GM21737 (cell line): ENCODE data around the gene MIF4GD.
"Not testable (repeated sequence)": the region's sequence is repeated elsewhere in the genome, so short reads cannot be mapped to it uniquely, and the experiment has no call there.

Source experiments
- ATAC-seq: cut with Tn5 transposase; IDR thresholded peaks from one replicate; pipeline ENCODE4 v1.9.1; 2021; ENCODE audit warnings: mild to moderate bottlenecking, moderate library complexity; ENCODE audit not compliant: unreplicated experiment

MIF4GD gene, protein sequence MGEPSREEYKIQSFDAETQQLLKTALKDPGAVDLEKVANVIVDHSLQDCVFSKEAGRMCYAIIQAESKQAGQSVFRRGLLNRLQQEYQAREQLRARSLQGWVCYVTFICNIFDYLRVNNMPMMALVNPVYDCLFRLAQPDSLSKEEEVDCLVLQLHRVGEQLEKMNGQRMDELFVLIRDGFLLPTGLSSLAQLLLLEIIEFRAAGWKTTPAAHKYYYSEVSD

DNA sequence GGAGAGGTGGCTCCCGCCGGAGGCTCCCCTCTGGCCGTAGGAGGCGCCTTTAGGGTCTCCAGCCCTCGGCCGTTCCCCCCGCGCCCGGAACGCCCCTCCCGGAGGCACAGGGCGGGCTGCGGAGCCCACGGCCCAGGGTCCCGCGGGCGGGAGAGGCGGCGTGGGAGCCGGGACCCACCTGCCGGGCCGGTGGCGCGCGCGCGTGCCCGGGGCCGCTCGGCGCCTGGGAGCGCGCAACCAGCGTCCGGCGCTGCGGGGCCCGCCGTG is at the start of gene MIF4GD:
Gene MIF4GD, minus strand, starts transcription at position 266 of the 267 bp plus-strand sequence. CDS start 1,036 bp downstream, outside the sequence.
- peak; percentile 19 for ATAC-seq

DNA sequence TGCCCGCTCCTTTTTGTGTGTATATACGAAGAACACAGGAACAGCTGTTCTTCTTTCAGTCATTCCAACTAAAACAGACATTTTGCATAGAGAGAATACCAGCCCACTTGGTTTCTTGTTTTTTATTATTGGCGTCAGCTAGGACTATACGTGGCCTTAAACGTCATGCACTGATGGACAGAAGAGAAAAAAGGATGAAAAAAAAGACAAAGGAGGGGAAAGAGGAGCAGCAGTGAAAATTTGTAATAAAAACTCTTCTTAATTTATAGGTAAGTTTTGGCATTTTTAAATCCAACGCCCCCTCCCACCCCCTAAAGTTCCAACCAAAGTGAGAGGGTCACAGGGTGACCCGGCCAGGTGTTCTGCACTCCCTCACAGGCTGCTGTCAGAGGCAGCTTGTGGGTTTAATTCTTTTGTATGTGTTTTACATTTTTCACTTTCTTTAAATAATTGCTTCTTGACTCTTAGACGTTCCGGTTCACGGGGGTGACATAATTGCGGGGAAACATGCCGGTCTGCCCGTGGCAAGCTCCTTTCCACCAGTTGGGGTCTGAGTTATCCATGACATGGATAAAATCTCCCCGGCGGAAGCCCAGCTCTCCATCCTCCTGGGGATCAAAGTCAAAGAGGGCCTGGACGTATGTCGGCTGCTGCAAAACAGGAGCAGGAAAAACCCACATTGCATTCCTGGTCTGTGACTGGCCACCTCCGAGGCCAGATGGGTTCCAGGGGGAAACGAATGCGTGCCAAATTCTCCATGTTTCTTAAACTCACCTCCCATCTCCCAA is 49.1 kb upstream of the MIF4GD start:
- ATAC-seq = peak; percentile 53

DNA sequence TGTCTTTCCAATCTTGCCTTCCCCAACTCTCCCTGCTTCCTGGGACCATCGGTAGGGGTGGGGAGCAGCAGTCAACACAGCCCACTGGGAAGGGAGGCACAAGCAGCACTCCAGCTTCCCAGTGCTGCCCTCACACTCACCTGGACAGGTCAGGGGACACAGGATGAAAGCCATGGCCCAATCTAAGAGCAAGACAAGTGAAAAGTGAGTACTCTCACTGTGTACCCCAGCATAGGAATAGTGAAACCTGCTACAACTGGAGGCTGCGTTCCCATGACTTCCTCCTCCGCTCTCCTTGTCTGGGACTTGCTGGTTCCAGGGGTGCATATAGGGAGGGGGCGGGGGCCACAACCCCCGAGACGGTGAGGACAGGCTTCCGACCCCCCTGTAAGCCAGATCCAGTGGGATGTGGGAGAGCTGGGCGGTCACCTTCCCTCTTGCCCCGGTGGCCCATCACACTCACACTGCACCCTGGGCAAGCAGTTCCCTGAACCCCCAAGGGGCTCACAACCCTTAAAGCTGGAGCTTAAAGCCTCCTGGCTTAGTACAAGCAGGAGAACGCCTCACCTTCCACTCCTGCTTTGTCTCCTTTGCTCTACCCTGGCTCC is 47.7 kb upstream of the MIF4GD start:
- no peak for ATAC-seq

DNA sequence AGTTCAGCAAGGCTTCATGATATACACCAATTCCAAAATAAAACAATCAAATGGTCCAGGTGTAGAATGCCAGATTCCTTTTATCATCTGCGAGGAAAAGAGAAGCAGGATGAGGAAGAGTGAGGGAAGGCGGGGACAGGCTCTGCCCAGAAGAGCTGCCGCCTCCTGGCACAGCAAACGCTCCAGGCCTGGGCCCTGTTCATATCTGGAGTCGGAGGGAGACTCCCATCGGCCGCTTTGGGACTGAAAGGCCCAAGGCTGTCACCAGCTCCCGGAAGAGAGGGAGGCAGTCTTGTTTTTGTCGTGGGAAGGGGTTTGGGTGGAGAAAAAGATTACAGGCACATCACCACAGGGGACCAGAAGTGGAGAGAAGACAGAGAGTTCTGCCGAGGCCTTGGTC is 47.2 kb upstream of the MIF4GD start:
- no peak for ATAC-seq

DNA sequence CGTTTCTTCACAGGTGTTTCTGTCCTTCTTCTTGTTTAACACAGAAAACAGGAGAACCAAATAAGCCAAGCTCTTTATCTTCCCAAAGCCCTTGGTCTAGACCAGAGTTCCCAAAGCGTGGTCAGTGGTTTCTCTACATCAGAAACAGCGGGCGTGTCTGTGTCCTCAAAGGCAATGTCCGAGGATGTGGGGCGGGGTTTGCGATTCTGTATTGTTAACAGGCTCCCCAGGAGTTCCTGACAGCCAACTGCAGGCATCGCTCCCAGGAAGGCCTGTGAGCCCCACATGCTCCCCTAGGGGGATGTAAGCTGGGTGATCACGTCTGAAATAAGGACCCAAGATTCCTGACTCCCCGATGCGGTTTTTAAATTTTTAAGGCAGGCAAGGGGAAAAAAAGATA is 46.6 kb upstream of the MIF4GD start:
- no peak for ATAC-seq

DNA sequence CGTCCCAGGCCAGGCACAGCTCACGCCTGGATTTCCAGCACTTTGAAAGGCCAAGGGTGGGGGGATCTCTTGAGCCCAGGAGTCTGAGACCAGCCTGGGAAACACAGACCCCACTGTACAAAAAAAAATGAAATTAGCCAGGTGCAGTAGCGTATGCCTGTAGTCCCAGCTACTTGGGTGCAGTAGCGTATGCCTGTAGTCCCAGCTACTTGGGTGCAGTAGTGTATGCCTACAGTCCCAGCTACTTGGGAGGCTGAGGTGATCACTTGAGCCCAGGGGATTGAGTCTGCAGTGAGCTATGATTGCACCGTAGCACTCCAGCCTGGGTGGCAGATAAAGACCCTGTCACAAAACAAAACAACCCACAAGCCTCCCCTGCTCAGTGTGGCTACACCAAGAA is 45.2 kb upstream of the MIF4GD start:
- ATAC-seq = no peak

DNA sequence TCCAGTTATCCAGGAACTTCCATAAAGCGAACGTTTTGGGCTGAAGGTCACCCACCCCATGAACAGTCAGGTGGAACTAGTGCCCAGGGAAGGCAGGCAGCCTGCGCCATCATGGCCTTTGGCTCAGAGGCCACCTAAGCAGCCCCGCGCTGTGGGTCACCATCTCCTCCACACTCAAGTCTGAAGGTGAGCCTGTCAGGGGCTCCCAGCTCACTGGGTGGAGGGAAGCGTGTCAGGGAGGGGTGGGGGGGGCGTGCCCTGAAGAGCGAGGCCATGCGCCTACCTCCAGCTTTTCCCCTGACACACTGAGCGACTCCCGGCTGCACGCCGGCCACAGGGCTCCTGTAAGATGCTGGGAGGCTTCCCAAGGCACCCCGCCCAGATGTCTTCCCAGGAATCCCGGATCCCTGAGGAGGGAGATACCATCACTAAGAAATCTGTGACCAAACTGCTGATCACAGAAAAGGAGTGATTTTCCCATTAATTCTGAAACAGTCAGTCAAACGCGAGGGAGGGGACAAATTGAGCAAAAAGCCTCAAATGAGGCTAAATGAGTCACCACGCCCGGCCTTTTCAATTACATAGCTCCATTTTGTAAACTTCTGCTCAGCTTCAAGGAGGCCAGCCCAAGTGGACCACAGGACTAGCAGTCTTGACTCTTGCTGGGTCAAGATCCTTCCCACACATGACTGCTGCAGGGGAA is 44.7 kb upstream of the MIF4GD start:
- no peak for ATAC-seq

DNA sequence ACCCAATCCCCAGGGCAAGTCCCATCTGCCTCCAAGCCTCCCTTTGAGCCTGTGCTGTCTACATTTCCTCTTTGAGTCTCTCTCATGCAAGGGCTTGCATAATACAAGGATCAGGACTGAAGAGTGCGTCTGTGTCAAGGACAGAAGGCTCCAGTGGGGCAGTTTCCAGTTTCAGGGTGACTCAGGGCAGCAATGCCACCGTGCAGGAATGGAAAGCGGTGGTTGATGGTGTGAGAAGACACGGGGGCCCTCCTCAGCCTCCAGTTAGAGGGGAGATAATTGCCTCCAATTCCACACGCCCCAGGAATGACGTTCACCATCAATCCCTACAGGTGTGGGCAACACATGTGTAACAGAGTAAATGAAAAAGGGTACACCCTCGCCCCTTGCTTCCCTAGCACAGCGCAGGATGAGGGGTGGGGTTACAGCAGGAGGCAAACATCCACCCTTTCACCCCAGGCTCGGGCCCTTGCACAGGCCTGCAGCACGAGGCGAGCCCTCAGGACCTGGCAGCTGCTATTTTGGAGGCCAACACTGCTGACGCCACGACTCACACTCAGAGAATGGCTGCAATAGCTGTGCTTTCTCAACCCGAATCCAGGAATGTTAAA is 43.0 kb upstream of the MIF4GD start:
- no peak for ATAC-seq

DNA sequence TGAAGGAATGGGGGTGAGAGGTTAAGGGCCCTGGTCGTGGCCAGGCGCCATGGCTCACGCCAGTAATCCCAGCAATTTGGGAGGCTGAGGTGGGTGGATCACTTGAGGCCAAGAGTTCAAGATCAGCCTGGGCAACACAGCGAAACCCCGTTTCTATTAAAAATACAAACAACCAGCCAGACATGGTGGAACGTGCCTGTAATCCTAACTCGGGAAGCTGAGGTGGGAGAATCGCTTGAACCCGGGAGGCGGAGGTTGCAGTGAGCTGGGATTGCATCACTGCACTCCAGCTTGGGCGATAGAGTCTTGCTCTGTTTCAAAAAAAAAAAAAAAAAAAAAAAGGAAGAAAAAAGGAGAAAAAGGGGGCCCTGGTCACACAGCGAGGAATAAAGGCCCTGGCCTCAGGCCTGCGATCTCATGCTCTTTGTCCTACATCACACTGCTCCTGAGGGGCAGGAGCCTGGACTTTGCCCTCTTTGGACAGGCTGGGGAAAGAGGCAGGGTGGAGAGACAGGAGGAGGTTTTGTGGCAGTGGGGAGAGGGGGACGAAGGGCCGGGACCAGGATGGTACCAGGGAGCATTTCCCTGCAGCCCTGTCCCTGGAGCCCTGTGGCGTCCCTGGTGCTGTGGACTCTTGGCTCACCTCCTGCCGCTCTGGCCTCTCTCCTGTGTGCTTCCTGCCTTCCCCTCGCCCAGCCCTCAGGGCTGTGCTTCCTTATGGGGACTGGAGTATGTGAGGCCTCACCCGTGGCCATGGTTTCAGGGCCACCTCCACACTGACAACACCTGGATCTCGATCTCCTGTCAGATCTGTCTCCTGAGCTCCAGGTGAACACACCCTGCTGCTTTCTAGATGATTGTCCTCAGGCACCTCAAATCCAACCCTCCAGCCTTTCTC is 38.0 kb upstream of the MIF4GD start:
- ATAC-seq = no peak

DNA sequence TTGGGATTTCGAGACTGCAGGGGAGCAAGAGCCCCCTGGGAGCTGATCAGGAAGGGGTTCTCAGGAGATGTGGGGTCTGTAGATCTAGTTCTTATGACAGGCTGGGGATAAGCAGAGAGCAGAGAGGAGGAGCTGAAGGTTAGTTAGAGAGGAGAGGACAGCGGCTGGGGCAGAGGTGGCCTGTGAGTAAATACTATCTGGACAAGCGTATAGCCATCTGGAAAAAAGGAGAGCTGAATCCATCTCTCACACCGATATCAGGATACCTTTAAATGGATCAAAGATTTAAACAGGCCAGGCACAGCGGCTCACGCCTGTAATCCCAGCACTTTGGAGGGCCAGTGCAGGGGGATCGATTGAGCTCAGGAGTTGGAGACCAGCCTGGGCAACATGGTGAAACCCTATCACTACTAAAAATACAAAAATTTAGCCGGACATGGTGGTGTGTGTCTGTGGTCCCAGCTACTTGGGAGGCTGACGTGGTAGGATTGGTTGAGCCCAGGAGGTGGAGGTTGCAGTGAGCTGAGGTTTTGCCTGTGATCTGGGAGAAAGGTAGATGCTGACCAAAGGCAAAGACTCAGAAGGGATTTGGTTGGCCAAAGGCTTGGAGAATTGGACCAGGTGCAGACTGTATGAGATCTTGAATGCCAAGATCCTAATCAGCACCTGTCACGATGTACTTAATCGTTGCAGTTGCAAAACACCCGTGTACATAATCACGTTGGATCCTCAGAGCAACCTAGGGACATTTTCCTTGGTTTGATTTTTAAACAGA is 37.1 kb upstream of the MIF4GD start:
- ATAC-seq = no peak

DNA sequence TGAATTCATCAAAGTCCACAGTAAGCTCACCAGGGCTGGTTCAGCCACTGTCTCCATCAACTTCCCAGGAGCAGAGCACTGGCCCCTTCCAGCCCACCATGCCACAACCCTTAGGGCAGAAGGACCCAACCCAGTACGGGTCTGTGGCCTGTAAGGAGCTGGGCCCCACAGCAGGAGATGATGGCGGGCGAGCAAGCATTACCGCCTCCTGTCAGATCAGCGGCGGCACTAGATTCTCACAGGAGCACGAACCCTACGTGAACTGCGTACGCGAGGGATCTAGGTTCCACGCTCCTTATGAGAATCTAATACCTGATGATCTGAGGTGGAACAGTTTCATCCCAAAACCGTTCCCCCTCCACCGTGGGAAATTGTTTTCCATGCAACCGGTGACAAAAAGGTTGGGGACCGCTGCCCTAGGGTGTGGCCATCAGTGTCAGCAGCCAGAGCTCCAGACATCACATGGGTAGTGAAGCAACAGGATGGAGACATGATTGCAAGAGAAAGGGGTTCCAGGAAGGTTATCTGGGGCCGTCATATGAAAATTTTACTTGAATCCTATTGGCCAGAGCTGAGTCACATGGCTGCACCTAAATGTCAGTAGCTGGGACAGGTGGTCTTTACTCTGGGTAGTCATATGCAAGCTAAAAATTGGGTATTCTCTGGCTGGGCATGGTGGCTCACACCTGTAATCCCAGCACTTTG is 30.6 kb upstream of the MIF4GD start:
- no peak for ATAC-seq

DNA sequence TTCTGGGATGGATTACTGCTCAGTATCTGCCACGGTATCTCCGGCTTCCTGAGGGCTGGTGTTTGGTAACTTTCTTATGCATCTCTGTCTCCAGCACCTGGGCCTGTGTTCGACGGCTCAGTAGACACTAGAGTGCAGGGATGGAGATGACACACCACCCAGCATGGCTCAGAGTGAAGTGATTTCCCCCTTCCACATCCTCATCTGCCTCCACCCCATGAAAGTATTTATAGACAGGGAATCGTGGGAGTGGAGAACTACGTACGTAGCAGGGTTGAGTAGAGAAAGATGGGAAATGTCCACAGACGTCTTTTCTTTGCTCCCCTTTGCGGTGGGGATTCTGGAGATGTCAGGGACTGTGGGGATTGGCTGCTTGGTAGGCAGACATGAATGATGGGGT is 30.0 kb upstream of the MIF4GD start:
- no peak for ATAC-seq

DNA sequence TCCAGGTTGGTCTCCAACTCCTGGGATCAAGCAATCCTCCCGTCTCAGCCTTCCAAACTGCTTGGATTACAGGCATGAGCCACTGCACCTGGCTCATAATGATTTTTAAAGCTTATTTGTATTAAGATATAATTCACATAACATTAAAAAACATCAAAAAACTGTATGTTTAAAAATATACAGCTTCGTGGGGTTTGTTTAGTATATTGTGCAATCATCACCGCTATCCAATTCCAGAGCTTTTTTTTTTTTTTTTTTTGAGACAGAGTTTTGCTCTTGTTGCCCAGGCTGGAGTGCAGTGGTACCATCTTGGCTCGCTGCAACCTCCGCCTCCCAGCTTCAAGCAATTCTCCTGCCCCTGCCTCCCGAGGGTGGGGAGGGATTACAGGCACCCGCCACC is 29.2 kb upstream of the MIF4GD start:
- ATAC-seq = no peak

DNA sequence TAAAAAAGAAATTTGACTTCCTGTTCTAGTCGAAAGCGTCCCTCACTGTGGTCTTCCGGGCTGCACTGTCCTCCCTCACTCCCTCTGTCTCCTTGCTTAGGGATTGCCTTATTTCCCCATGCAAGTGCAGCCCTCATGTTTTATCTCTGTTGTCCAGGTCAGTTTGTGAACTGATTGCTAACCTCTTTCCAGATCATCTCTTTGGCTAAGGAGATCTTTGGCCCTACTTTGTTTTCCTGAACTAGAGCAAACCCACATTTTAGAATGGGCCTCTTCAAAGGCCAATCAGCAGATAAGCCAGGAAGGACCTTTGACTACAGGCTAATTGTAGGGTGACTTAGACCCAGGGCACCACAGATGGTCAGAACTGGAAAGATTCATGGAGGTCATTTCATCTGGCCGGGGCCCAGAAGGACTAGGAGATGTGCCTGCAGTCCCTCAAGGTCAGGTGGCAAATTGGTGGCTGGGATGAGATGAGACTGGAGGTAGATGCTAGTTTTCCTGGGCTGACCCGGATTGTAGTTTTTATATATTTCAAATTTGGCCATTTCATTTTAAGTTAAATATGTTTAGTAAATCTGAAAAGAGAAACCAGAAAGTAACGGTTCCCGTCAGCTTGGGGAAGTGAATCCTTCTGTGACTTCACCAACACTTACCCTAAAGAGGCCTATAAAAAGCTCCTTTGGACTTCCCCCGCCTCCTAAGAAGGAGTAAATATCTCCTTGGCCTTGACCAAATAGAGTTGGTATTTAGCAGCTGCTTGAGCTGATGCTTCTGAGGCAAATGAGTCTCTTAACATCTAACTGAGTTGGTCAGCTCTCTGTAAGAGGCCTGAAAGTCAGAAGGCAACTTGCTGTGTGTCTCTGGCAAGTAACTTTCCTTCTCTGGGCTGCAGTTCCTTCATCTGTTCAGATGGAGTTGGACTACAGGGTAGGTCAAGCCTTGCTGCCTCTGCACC is 24.4 kb upstream of the MIF4GD start:
- ATAC-seq = peak; percentile 63

DNA sequence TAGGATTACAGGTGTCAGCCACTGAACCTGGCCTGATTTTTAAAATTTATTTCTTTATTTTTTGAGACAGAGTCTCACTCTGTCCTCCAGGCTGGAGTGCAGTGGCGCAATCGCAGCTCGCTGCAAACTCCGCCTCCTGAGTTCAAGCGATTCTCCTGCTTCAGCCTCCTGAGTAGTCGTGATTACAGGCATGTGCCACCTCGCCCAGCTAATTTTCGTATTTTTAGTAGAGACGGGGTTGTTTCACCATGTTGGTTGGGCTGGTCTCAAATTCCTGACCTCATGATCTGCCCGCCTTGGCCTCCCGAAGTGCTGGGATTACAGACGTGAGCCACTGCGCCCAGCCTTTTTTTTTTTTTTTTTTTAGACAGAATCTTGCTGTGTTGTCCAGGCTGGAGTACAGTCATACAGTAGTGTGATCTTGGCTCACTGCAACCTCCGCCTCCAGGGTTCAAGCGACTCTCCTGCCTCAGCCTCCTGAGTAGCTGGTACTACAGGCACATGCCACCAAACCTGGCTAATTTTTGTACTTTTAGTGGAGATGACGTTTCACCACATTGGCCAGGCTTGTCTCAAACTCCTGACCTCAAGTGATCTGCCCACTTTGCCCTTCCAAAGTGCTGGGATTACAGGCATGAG is 21.9 kb upstream of the MIF4GD start:
- ATAC-seq = not testable (repeated sequence)

DNA sequence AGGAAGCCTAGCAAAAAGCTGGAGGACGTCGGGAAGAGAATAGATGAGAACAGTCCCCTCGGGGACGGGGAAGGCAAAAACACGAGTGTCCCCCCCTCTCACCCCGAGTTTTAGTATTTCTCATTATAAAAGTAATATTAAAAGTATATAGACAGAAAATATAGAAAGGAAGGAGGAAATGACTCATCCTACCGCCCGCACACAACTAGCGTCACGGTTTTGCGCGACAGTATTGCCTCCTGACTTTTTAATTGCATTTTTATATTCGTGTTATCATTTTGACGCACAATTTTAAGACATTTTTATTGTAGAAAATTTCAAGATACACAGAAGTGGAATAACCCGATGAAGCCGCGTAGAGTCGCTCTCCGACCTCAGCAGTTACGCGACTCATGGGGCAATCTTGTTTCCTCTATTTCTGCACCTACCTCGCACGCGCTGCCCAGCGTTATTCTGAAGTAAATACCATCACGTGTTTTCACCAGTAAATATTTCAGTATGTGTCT is 18.9 kb upstream of the MIF4GD start:
- peak; percentile 22 for ATAC-seq
